K562 (cell line): ENCODE data around the gene PILRA. TPM values are rescaled to one million over a fixed set of nuclear protein-coding genes. Genes with fewer than 3 reads are reported as not detected.
A peak's percentile ranks its signal among the peaks of the same experiment; 100 is the strongest.

Experiments used
- ADNP ChIP-seq: fragments of 200-800 bp; sonication (Bioruptor generic); IDR thresholded peaks from 2 replicates; pipeline ENCODE4 v1.6.1; 2016; ENCODE audit warnings: missing genetic modification characterization, missing compliant biosample characterization
- CAMTA2 ChIP-seq: fragments of 250-450 bp; sonication (Bioruptor Pico); conservative IDR thresholded peaks from 2 replicates; pipeline ENCODE4 v1.5.1; 2022
- E2F5 ChIP-seq: sonication (generic); formaldehyde crosslinking; IDR thresholded peaks from 2 replicates; pipeline ENCODE4 v1.8.0; 2022; ENCODE audit warnings: mild to moderate bottlenecking, missing genetic modification reagents
- GTF2E2 ChIP-seq: fragments of 200-800 bp; sonication (Bioruptor generic); IDR thresholded peaks from 2 replicates; pipeline ENCODE4 v1.6.1; 2016; ENCODE audit warnings: missing genetic modification characterization, missing compliant biosample characterization
- KDM5B ChIP-seq: fragments of 200-600 bp; sonication (generic); IDR thresholded peaks from 2 replicates; pipeline ENCODE4 v1.6.1; 2012; ENCODE audit warnings: low read depth, mild to moderate bottlenecking, moderate library complexity, low read length, control low read depth, inconsistent platforms; ENCODE audit not compliant: insufficient replicate concordance
- MAZ ChIP-seq, 2 experiments: fragments of 450-650 bp in 1 of 2; sonication (generic) in 1 of 2; formaldehyde crosslinking; IDR thresholded peaks in 1 of 2; conservative IDR thresholded peaks in 1 of 2; 2 replicates each; pipeline versions ENCODE4 v1.4.0 to v1.5.0; 2020; ENCODE audit warnings: mild to moderate bottlenecking in 1 of 2, missing genetic modification reagents in 1 of 2
- NELFE ChIP-seq: IDR thresholded peaks from 2 replicates; pipeline ENCODE4 v1.6.1; 2011; ENCODE audit warnings: mild to moderate bottlenecking; ENCODE audit not compliant: insufficient read depth, insufficient read length
- RBBP5 ChIP-seq: fragments of 200-600 bp; sonication (generic); IDR thresholded peaks from 2 replicates; pipeline ENCODE4 v1.6.1; 2012; ENCODE audit warnings: borderline replicate concordance, mild to moderate bottlenecking, low read length, control low read depth, inconsistent platforms; ENCODE audit not compliant: insufficient read depth, poor library complexity, severe bottlenecking
- SAFB2 ChIP-seq: fragments of 200-400 bp; formaldehyde crosslinking; IDR thresholded peaks from 2 replicates; pipeline ENCODE4 v1.6.1; 2018; ENCODE audit warnings: borderline replicate concordance, low read length, low read depth, moderate library complexity; ENCODE audit not compliant: severe bottlenecking
- ZBTB17 ChIP-seq: fragments of 450-650 bp; formaldehyde crosslinking; IDR thresholded peaks from 2 replicates; pipeline ENCODE4 v1.4.0; 2020; ENCODE audit warnings: mild to moderate bottlenecking
- ZNF764 ChIP-seq: fragments of 250-450 bp; sonication (Bioruptor Pico); IDR thresholded peaks from 2 replicates; pipeline ENCODE4 v1.4.0; 2020; ENCODE audit warnings: low read depth, mild to moderate bottlenecking, moderate library complexity
- polyA plus RNA-seq, 8 experiments: library from polyadenylated mRNA; depleted of rRNA in 4 of 8; stranded (reverse) in 5 of 8; unstranded in 3 of 8; fragments of >200 nt; fragmentation: Nextera tagmentation in 2 of 8; fragmentation: Illumina TruSeq in 1 of 8; extraction: Ambion mirVana in 2 of 8; extraction: Trizol in 1 of 8; gene quantifications; 2 replicates each; pipeline versions ENCODE4 v1.2.1 to v1.2.3, GENCODE V29; 2011 to 2014; ENCODE audit warnings: inconsistent platforms in 1 of 8, missing spikeins in 1 of 8
- total RNA-seq, 7 experiments: library from RNA; depleted of rRNA in 6 of 7; stranded (reverse); fragments of >200 nt in 6 of 7; fragmentation: Illumina TruSeq in 2 of 7; extraction: Trizol in 2 of 7; gene quantifications; 2 replicates each; pipeline versions ENCODE4 v1.2.1 to v1.2.3, GENCODE V29; 2011 to 2021; ENCODE audit warnings: low replicate concordance in 1 of 7
- TF ChIP-seq, protein P1 (sequence below): sonication (generic); formaldehyde crosslinking; IDR thresholded peaks from 2 replicates; pipeline ENCODE4 v1.4.0; 2020; ENCODE audit warnings: mild to moderate bottlenecking, missing genetic modification reagents
- TF ChIP-seq, protein P2 (sequence below), 2 experiments: fragments of 200-800 bp in 1 of 2; sonication (Bioruptor generic) in 1 of 2; sonication (generic) in 1 of 2; formaldehyde crosslinking in 1 of 2; IDR thresholded peaks in 1 of 2; conservative IDR thresholded peaks in 1 of 2; 2 replicates each; pipeline versions ENCODE4 v1.5.0 to v1.6.1; 2016 to 2020; ENCODE audit warnings: missing compliant biosample characterization in 1 of 2, missing genetic modification characterization in 1 of 2, missing genetic modification reagents in 1 of 2
- TF ChIP-seq, protein P3 (sequence below), 2 experiments: fragments of 150-350 bp in 1 of 2; IDR thresholded peaks; 2 replicates each; pipeline ENCODE4 v1.6.1; 2012 to 2016; ENCODE audit warnings: low read depth in 2 of 2, low read length in 2 of 2, mild to moderate bottlenecking in 1 of 2, moderate library complexity in 1 of 2
- TF ChIP-seq, protein P4 (sequence below): sonication (generic); formaldehyde crosslinking; IDR thresholded peaks from 2 replicates; pipeline ENCODE4 v1.9.0; 2022; ENCODE audit warnings: mild to moderate bottlenecking, missing genetic modification reagents

PILRA gene
- total and polyA plus RNA-seq, 9 of the 15 experiments (the other 6 are each of a cell fraction or from before 2014, with no cell fraction given) = 0.13 to 1.8 (median 0.62) TPM

- TF ChIP-seq E2F5 (CRISPR knock-in tag) (no peak), GTF2E2 (peak; percentile 41; the same call in 1 of the 2 replicates), MAZ (CRISPR knock-in tag; conservative IDR thresholded peaks at IDR 0.05 in 1 of 2, IDR thresholded peaks at IDR 0.05 in 1 of 2) (peak; percentile 84 to 85; a peak in 3 of 4 replicates), ADNP (tag) (no peak), ZBTB17 (peak; percentile 72; the same call in 1 of the 2 replicates), ZNF764 (CRISPR knock-in tag) (no peak), KDM5B (no peak), RBBP5 (peak; percentile 55), NELFE (no peak), CAMTA2 (CRISPR knock-in tag) (0 out of 2 replicates have a peak, but pooled peaks have one; percentile 34), SAFB2 (no peak)
- TF ChIP-seq, protein P1, sequence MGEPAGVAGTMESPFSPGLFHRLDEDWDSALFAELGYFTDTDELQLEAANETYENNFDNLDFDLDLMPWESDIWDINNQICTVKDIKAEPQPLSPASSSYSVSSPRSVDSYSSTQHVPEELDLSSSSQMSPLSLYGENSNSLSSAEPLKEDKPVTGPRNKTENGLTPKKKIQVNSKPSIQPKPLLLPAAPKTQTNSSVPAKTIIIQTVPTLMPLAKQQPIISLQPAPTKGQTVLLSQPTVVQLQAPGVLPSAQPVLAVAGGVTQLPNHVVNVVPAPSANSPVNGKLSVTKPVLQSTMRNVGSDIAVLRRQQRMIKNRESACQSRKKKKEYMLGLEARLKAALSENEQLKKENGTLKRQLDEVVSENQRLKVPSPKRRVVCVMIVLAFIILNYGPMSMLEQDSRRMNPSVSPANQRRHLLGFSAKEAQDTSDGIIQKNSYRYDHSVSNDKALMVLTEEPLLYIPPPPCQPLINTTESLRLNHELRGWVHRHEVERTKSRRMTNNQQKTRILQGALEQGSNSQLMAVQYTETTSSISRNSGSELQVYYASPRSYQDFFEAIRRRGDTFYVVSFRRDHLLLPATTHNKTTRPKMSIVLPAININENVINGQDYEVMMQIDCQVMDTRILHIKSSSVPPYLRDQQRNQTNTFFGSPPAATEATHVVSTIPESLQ (CRISPR knock-in tag) = peak; percentile 91
- TF ChIP-seq, protein P2, sequence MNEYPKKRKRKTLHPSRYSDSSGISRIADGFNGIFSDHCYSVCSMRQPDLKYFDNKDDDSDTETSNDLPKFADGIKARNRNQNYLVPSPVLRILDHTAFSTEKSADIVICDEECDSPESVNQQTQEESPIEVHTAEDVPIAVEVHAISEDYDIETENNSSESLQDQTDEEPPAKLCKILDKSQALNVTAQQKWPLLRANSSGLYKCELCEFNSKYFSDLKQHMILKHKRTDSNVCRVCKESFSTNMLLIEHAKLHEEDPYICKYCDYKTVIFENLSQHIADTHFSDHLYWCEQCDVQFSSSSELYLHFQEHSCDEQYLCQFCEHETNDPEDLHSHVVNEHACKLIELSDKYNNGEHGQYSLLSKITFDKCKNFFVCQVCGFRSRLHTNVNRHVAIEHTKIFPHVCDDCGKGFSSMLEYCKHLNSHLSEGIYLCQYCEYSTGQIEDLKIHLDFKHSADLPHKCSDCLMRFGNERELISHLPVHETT (CRISPR knock-in tag; conservative IDR thresholded peaks at IDR 0.05 in 1 of 2, IDR thresholded peaks at IDR 0.05 in 1 of 2) = peak in 1 of 2 experiments; percentile 88; a peak in 1 of 4 replicates
- TF ChIP-seq, protein P3, sequence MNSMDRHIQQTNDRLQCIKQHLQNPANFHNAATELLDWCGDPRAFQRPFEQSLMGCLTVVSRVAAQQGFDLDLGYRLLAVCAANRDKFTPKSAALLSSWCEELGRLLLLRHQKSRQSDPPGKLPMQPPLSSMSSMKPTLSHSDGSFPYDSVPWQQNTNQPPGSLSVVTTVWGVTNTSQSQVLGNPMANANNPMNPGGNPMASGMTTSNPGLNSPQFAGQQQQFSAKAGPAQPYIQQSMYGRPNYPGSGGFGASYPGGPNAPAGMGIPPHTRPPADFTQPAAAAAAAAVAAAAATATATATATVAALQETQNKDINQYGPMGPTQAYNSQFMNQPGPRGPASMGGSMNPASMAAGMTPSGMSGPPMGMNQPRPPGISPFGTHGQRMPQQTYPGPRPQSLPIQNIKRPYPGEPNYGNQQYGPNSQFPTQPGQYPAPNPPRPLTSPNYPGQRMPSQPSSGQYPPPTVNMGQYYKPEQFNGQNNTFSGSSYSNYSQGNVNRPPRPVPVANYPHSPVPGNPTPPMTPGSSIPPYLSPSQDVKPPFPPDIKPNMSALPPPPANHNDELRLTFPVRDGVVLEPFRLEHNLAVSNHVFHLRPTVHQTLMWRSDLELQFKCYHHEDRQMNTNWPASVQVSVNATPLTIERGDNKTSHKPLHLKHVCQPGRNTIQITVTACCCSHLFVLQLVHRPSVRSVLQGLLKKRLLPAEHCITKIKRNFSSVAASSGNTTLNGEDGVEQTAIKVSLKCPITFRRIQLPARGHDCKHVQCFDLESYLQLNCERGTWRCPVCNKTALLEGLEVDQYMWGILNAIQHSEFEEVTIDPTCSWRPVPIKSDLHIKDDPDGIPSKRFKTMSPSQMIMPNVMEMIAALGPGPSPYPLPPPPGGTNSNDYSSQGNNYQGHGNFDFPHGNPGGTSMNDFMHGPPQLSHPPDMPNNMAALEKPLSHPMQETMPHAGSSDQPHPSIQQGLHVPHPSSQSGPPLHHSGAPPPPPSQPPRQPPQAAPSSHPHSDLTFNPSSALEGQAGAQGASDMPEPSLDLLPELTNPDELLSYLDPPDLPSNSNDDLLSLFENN (IDR thresholded peaks at IDR 0.05; ENCODE audit: low read depth in 2 of 2, low read length in 2 of 2) = no peak
- TF ChIP-seq, protein P4, sequence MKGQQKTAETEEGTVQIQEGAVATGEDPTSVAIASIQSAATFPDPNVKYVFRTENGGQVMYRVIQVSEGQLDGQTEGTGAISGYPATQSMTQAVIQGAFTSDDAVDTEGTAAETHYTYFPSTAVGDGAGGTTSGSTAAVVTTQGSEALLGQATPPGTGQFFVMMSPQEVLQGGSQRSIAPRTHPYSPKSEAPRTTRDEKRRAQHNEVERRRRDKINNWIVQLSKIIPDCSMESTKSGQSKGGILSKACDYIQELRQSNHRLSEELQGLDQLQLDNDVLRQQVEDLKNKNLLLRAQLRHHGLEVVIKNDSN (CRISPR knock-in tag) = peak; percentile 85
Measured at GRCh38 chr7:100444311-100445278, 71.3 kb downstream of the PILRA start (continued).
